CD4-positive, alpha-beta T cell (primary cell): Measurements from ENCODE around the gene ZXDC. TPM values are rescaled to one million over a fixed set of nuclear protein-coding genes. Genes with fewer than 3 reads are reported as not detected.

ENCODE experiments used
- ATAC-seq: fragments of 200-7000 bp; cut with Tn5 transposase; one replicate; pipeline ENCODE4 v1.10.0; 2022; ENCODE audit warnings: mild to moderate bottlenecking; ENCODE audit not compliant: poor library complexity
- CTCF ChIA-PET: fragments of 350-600 bp; sonication (Branson Sonifier 250); formaldehyde crosslinking; loops from one replicate; lab custom pipeline; 2021; ENCODE audit warnings: antibody characterized with exemption, inconsistent platforms; lab: Charles Lee
- POLR2A ChIA-PET: fragments of 350-600 bp; sonication (Branson Sonifier 250); formaldehyde crosslinking; loops from one replicate; lab custom pipeline; 2021; ENCODE audit warnings: antibody characterized with exemption, inconsistent platforms; lab: Charles Lee
- DNase-seq, 14 experiments: peaks; one replicate each; pipeline ENCODE4 v3.0.0-alpha.2; 2013 to 2020; ENCODE audit warnings: mixed read lengths in 2 of 14
- H3K27ac ChIP-seq, 2 donors: one replicate each; pipeline versions ENCODE4 v1.5.1 to v1.7.0; 2013; ENCODE audit warnings: low read length in 2 of 2, low read depth in 1 of 2, mild to moderate bottlenecking in 1 of 2
- H3K27me3 ChIP-seq, 2 experiments: 1 replicate in 1 of 2; 2 replicates in 1 of 2; pipeline versions ENCODE4 v1.6.1 to v1.7.0; 2013; ENCODE audit warnings: low read length in 2 of 2, control low read depth in 1 of 2, mild to moderate bottlenecking in 1 of 2, moderate library complexity in 1 of 2; ENCODE audit not compliant: insufficient read depth in 2 of 2, control insufficient read depth in 1 of 2
- H3K36me3 ChIP-seq: one replicate; pipeline ENCODE4 v1.6.1; 2013; ENCODE audit warnings: low read length, control low read depth; ENCODE audit not compliant: insufficient read depth
- H3K4me1 ChIP-seq: one replicate; pipeline ENCODE4 v1.6.1; 2013; ENCODE audit warnings: low read length, control low read depth; ENCODE audit not compliant: insufficient read depth
- H3K4me3 ChIP-seq: one replicate; pipeline ENCODE4 v1.5.1; 2013; ENCODE audit warnings: mild to moderate bottlenecking, low read length, moderate library complexity
- H3K9me3 ChIP-seq, 2 experiments: 1 replicate in 1 of 2; 2 replicates in 1 of 2; pipeline versions ENCODE4 v1.6.1 to v1.7.0; 2013; ENCODE audit warnings: low read length in 2 of 2, mild to moderate bottlenecking in 2 of 2, control low read depth in 1 of 2, moderate library complexity in 1 of 2; ENCODE audit not compliant: control insufficient read depth in 1 of 2, insufficient read depth in 1 of 2
- H3K27ac Mint-ChIP-seq: one replicate; pipeline ENCODE4 v1.8.0; 2020; ENCODE audit warnings: mixed read lengths
- H3K27me3 Mint-ChIP-seq: one replicate; pipeline ENCODE4 v1.8.0; 2021; ENCODE audit warnings: mixed read lengths
- H3K36me3 Mint-ChIP-seq: one replicate; pipeline ENCODE4 v1.8.0; 2021; ENCODE audit warnings: low read depth, mixed read lengths
- H3K4me1 Mint-ChIP-seq: one replicate; pipeline ENCODE4 v1.8.0; 2021; ENCODE audit warnings: low read depth, mixed read lengths
- H3K4me3 Mint-ChIP-seq: one replicate; pipeline ENCODE4 v1.8.0; 2020; ENCODE audit warnings: mild to moderate bottlenecking, mixed read lengths
- H3K9me3 Mint-ChIP-seq: one replicate; pipeline ENCODE4 v1.8.0; 2020; ENCODE audit warnings: mixed read lengths
- CTCF ChIP-seq: fragments of 200-600 bp; IDR thresholded peaks from one replicate; pipeline ENCODE4 v1.8.0; 2022; ENCODE audit warnings: antibody characterized with exemption, mild to moderate bottlenecking
- intact Hi-C, 2 experiments: fragments of 100-400 bp; cut with DNase I in 1 of 2; cut with micrococcal nuclease in 1 of 2; formaldehyde crosslinking; loops; one replicate each; pipeline versions ENCODE4 v1.15.1 to v1.9.0; 2023 to 2025; cut with DNase I, micrococcal nuclease
- total RNA-seq, 174 experiments: library from RNA in 2 of 174; stranded (reverse) in 2 of 174; gene quantifications; one replicate each; pipeline ENCODE4 v1.2.3 and lab custom pipeline; 2021 to 2026

The ZXDC gene
- total RNA-seq, 2 experiments from 2014 or later: 60.7 to 61.3 TPM

DNA sequence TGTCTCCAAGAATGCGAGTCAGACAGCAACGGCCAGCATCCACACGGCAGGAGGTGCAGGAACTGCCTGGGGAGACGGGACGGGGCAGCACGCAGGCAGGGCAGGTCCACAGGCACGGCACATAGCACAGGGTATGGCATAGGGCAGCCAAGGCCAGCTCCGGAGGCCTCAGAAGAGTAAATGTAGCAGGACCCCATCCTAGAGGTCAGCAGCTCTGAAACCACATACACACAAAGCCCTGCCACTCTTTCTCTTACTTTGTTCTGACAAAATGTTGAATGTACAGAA lies 26.9 kb downstream of the ZXDC start:
- Mint-ChIP-seq H3K36me3 (peaks cover 72% of the 10 kb centered on the region), H3K4me1 (no peaks in the 10 kb centered on the region), H3K27ac (no peak overlapping the region), H3K9me3 (no peaks in the 10 kb centered on the region), H3K27me3 (no peaks in the 10 kb centered on the region), H3K4me3 (no peak overlapping the region)
- TF ChIP-seq CTCF: no peak
- ATAC-seq (no peak), DNase-seq (no peak)
- Histone ChIP-seq H3K27ac (no peak overlapping the region), H3K27me3 (no peaks in the 10 kb centered on the region), H3K36me3 (peaks cover 48% of the 10 kb centered on the region), H3K4me3 (no peak overlapping the region), H3K4me1 (no peaks in the 10 kb centered on the region), H3K9me3 (no peaks in the 10 kb centered on the region)
- ChIA-PET CTCF (no interaction called here), POLR2A (no interaction called here)
- intact Hi-C loops: no loop called here

- ATAC-seq (no peak), DNase-seq (no peak)
- intact Hi-C loops: no loop called here
- ChIA-PET CTCF (no interaction called here), POLR2A (no interaction called here)
- no peaks in the 10 kb centered on the region for H3K27me3 Mint-ChIP-seq
- TF ChIP-seq CTCF: no peak
- Histone ChIP-seq H3K4me1 (no peaks in the 10 kb centered on the region), H3K9me3 (no peaks in the 10 kb centered on the region), H3K27ac (no peak overlapping the region), H3K36me3 (peaks cover 47% of the 10 kb centered on the region), H3K4me3 (no peak overlapping the region), H3K27me3 (no peaks in the 10 kb centered on the region)
- no peaks in the 10 kb centered on the region for H3K9me3 Mint-ChIP-seq
- H3K4me3 Mint-ChIP-seq: no peak overlapping the region
- no peaks in the 10 kb centered on the region for H3K4me1 Mint-ChIP-seq
- H3K27ac Mint-ChIP-seq: no peak overlapping the region
- peaks cover 70% of the 10 kb centered on the region for H3K36me3 Mint-ChIP-seq
Measured at GRCh38 chr3:126448136-126448892, 27.4 kb downstream of the ZXDC start.

GRCh38 chr3:126447456-126448106 lies 28.1 kb downstream of the ZXDC start:
- Histone ChIP-seq H3K4me3 (no peak overlapping the region), H3K4me1 (no peaks in the 10 kb centered on the region), H3K27ac (no peak overlapping the region), H3K9me3 (no peaks in the 10 kb centered on the region), H3K36me3 (peaks cover 51% of the 10 kb centered on the region), H3K27me3 (no peaks in the 10 kb centered on the region)
- H3K4me1 Mint-ChIP-seq: no peaks in the 10 kb centered on the region
- ChIA-PET POLR2A (no interaction called here), CTCF (no interaction called here)
- TF ChIP-seq CTCF: no peak
- H3K27me3 Mint-ChIP-seq: no peaks in the 10 kb centered on the region
- intact Hi-C loops: no loop called here
- H3K4me3 Mint-ChIP-seq: no peak overlapping the region
- DNase-seq (no peak), ATAC-seq (no peak)
- H3K9me3 Mint-ChIP-seq: no peaks in the 10 kb centered on the region
- no peak overlapping the region for H3K27ac Mint-ChIP-seq
- H3K36me3 Mint-ChIP-seq: peaks cover 68% of the 10 kb centered on the region
